COR-L47 (cell line): ENCODE measurements around the gene OR5AL1.
"Not testable (repeated sequence)": the region's sequence is repeated elsewhere in the genome, so short reads cannot be mapped to it uniquely, and the experiment has no call there.

Source experiments
- DNase-seq: peaks from one replicate; lab custom pipeline; 2025; lab: John Stamatoyannopoulos, UW

The OR5AL1 gene

DNA sequence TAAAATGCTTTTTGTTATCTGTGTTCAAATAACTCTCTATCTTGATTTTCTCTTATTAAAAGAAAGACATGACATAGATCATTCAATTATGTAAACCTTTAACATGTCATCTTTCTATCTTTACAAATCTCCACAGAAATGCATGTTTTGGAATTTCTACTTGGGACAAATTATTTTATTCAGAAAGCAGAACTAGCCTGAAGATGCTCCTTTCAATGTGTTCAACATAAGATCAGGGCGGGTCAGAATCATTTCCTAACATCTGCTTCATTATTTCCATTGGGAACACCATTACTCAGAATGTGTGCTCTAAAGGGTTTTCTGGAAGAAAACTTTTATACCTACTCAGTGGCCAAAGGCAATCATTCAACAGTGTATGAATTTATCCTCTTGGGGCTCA, at the start of gene OR5AL1:
Gene OR5AL1 (plus strand): TSS at position 301 of the 400 bp plus-strand sequence.
- DNase-seq, result no peak

DNA sequence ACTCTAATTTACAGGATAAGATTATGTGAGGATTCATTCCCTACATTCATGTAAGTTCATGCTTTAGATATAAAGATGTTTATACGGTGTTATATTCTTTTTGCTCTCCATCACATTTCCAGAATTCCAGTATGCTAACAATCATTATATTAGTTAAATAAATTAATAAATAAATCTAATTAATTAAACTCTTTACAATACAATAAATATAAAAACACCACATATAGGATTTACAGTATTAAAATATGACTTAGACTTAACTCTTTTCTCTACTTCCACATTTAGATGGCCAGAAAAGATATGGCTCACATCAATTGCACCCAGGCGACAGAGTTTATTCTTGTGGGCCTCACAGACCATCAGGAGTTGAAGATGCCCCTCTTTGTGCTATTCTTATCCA, 37.2 kb upstream of the OR5AL1 start, which contains the start of gene OR8U1:
Gene OR8U1 (plus strand): TSS at position 301 of the 400 bp plus-strand sequence. CDS start 0 bp downstream, at position 301.
- DNase-seq, result no peak

DNA sequence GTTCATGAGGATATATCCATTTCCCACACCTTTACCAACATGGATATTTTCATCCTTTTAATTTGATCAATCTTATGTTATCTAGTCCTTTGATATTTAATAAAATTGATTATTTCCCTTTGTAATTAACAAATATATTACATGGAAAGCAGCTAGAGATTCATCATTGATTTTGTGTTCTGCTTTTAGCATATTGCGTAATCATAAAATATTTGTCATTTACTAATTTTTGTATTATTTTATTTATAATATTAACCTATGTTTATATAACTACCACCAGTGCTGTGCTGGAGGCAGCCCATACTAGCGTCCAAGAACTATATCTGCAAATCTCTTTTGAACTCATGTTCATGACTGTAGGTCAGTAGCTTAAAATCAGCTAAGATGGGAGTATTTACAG, 32.4 kb upstream of the OR5AL1 start:
- DNase-seq, result no peak

DNA sequence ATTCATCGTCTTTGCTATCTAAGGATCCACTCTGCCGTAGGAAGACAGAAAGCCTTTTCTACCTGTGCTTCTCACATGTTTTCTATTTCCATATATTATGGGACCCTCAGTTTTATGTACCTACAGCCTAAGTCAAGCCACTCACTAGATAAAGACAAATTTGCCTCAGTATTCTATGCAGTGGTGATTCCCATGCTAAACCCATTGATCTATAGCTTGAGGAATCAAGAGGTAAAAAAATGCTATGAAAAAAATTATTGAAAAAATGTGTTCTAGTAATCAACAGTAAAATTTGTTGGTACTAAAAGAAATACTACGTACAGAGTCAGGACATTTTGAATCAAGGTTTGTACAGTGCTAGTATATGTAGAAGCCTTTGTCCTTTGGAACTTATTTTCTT, 18.1 kb upstream of the OR5AL1 start:
- DNase-seq, result no peak

DNA sequence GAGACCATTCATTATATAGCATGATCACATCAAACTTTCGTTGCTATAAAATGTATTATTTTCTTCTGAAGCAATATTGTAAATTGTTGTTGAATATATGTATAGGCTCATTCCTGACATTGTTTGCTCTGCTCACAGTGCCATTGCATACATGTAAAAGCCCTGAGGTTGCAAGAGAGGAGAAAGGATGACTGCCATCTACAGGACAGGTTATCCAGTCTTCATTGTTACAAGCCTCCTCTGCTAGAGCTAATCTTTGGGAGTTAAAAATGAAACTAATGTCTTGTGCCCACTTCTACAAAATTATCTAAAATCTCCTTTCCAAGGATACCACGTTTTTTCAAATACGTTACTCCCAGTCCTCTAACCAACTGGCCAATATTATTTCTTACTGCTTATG, 16.4 kb upstream of the OR5AL1 start:
- DNase-seq, result no peak

DNA sequence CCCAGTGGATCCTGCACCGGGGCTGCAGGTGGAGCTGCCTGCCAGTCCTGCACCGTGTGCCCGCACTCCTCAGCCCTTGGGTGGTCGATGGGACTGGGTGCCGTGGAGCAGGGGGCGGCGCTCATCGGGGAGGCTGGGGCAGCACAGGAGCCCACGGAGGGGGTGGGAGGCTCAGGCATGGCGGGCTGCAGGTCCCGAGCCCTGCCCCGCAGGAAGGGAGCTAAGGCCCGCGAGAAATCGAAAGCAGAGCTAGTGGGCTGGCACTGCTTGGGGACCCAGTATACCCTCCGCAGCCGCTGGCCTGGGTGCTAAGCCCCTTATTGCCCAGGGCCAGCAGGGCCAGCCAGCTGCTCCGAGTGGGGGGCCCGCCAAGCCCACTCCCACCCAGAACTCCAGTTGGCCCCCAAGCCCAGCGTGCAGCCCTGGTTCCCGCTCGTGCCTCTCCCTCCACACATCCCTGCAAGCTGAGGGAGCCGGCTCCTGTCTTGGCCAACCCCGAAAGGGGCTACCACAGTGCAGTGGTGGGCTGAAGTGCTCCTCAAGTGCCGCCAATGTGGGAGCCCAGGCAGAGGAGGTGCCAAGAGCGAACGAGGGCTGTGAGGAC, 10.5 kb upstream of the OR5AL1 start:
- DNase-seq, result not testable (repeated sequence)

DNA sequence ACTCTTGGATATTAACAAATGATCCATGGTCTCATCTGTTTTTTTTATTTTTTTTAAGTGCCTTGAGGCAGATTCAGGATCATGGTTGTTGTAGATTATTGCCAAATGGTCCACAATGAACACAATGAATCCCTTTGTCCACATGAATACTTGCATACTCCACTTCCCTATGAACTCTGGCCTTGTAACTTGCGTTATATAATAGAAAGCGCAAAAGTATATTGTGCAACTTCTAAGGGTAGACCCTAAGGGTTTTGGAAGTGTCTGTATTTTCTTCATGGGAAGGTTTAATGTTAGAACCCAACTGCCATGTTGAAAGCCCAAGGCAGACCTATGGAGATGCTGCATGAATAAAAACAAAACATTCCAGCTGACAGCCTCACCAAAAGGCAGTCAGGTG, 8.1 kb upstream of the OR5AL1 start:
- DNase-seq, result no peak

DNA sequence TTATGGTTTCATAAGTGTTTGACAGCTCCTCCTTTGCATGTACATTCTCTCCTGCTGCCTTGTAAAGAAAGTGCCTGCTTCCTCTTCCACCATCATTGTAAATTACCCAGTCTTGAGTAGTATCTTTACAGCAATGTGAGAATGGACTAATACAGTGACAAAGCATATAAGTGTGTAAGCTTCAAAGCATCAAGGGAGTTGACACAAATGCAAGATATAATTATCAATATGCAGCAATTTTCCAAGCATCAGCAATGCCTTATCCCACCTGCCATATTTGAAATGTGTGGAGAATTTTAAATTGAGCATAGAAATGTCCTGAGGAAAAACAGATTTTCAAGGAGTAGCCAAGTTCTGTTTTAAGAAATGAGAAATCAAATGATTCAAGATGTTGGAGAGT, 1.7 kb upstream of the OR5AL1 start:
- DNase-seq, result no peak

DNA sequence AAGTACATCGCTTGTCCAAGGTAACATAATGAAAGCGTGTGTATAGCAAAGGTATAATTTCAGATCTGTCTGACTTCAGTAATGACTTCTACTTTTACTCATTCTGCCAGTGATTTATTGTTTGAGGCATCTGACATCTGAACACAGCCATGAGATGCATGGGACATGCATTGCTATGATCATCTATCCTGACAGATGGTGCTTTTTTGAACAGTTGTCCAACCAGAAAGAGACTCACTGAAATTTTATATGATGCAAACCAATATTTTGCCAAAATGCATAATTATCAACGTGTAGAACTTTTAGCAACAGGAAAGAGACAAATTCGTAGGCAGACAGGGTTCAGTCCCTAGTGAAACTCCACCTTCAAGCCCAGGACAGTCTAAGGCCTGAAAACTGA, 41.0 kb downstream of the OR5AL1 start:
- no peak for DNase-seq

DNA sequence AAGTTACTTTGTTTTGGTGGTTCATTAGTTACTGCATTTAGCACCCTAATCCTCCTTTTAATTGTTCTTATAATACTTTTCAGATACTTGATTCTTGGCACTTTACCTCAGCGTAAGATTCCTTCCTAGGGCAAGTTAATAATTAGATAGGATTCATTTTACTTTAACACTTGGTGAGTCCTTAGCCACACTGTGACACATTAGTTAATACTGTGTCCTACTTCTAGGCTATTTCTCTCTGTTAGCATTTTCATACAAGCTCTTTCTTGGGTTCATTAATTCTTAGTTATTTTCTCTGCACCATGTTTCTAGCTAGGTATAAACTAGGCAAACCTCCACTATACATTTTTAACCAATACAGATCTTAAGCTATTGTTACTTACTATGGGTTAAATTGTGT, 44.6 kb downstream of the OR5AL1 start:
- no peak for DNase-seq
